ENCODE measurements around the gene CDH23. TPM values are rescaled to one million over a fixed set of nuclear protein-coding genes. Genes with fewer than 3 reads are reported as not detected.

CDH23 gene
- total and polyA plus RNA-seq, 9 of the 15 experiments (the other 6 are each of a cell fraction or from before 2014, with no cell fraction given) = 0.18 to 1.2 (median 0.47) TPM

DNA sequence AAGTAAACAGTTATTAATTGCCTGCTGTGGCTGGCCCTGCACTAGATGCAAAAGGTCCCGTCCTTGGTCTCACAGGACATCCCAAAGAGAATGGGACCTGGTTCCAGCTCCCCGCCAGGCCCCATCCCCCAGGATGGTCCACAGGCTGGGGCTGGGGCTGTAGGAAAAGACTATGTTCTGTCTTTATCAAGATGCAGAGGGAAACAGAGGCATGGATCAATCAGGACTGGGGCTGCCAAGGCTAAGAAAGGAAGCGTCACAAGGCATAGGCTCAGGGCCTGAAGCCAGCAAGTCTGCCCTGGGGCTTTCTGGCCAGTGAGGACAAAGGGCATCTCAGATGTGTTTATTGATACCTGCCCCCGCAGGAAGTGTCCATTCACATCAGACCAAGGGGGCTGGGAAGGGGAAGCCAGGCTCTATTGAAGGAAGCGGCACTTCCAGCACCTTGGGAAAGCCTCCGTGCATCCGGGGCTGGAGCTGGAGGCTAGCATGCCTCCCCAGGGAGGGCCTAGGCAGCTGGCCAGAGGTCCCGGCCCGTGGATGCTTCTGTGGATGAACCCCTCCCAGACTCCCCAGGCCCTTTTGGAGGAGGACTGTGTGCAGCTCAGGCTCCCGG lies 370.8 kb downstream of the CDH23 start:
- intact Hi-C loops (cut with micrococcal nuclease) = no loop called here

More for the DNA sequence above, 370.8 kb downstream of the CDH23 start:
- no peak overlapping the region for H2AFZ ChIP-seq (ENCODE audit: low read depth, low read length)
- ChIA-PET CTCF (ENCODE audit: low intra/inter-chr PET ratio) (no interaction called here), POLR2A (interaction anchor here (0.5 to 1.2 kb wide), 11 partner anchors 8 to 208 kb away, joined by 3 to 6 read pairs (median 3); no protein-coding TSS in a partner anchor)
- H3K4me2 ChIP-seq (ENCODE audit: insufficient read depth, low read length) = no peak overlapping the region
- no peak for ATAC-seq
- BruUV-seq (replicated peaks) = no TSS peak
- no peak for DNase-seq (ENCODE audit: extremely low read depth in 1 of 4, low spot score in 3 of 4)
- H3K4me3 ChIP-seq = no peak overlapping the region
- H3K9me1 ChIP-seq (ENCODE audit: control insufficient read depth, insufficient read depth, low read length) = no peaks in the 10 kb centered on the region
- TF ChIP-seq, protein P1, sequence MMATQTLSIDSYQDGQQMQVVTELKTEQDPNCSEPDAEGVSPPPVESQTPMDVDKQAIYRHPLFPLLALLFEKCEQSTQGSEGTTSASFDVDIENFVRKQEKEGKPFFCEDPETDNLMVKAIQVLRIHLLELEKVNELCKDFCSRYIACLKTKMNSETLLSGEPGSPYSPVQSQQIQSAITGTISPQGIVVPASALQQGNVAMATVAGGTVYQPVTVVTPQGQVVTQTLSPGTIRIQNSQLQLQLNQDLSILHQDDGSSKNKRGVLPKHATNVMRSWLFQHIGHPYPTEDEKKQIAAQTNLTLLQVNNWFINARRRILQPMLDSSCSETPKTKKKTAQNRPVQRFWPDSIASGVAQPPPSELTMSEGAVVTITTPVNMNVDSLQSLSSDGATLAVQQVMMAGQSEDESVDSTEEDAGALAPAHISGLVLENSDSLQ (IDR thresholded peaks at IDR 0.05) = peak; percentile 71
- TF ChIP-seq, protein P2, sequence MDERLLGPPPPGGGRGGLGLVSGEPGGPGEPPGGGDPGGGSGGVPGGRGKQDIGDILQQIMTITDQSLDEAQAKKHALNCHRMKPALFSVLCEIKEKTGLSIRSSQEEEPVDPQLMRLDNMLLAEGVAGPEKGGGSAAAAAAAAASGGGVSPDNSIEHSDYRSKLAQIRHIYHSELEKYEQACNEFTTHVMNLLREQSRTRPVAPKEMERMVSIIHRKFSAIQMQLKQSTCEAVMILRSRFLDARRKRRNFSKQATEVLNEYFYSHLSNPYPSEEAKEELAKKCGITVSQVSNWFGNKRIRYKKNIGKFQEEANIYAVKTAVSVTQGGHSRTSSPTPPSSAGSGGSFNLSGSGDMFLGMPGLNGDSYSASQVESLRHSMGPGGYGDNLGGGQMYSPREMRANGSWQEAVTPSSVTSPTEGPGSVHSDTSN (CRISPR knock-in tag; IDR thresholded peaks at IDR 0.05; ENCODE audit: low read depth) = no peak
- TF ChIP-seq, protein P2 (tag; conservative IDR thresholded peaks at IDR 0.05; ENCODE audit: low read depth) = peak; percentile 83
- TF ChIP-seq, protein P3, sequence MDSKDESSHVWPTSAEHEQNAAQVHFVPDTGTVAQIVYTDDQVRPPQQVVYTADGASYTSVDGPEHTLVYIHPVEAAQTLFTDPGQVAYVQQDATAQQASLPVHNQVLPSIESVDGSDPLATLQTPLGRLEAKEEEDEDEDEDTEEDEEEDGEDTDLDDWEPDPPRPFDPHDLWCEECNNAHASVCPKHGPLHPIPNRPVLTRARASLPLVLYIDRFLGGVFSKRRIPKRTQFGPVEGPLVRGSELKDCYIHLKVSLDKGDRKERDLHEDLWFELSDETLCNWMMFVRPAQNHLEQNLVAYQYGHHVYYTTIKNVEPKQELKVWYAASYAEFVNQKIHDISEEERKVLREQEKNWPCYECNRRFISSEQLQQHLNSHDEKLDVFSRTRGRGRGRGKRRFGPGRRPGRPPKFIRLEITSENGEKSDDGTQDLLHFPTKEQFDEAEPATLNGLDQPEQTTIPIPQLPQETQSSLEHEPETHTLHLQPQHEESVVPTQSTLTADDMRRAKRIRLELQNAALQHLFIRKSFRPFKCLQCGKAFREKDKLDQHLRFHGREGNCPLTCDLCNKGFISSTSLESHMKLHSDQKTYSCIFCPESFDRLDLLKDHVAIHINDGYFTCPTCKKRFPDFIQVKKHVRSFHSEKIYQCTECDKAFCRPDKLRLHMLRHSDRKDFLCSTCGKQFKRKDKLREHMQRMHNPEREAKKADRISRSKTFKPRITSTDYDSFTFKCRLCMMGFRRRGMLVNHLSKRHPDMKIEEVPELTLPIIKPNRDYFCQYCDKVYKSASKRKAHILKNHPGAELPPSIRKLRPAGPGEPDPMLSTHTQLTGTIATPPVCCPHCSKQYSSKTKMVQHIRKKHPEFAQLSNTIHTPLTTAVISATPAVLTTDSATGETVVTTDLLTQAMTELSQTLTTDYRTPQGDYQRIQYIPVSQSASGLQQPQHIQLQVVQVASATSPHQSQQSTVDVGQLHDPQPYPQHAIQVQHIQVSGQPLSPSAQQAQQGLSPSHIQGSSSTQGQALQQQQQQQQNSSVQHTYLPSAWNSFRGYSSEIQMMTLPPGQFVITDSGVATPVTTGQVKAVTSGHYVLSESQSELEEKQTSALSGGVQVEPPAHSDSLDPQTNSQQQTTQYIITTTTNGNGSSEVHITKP (IDR thresholded peaks at IDR 0.05; ENCODE audit: partially characterized antibody) = peak; percentile 40
- TF ChIP-seq, protein P4, sequence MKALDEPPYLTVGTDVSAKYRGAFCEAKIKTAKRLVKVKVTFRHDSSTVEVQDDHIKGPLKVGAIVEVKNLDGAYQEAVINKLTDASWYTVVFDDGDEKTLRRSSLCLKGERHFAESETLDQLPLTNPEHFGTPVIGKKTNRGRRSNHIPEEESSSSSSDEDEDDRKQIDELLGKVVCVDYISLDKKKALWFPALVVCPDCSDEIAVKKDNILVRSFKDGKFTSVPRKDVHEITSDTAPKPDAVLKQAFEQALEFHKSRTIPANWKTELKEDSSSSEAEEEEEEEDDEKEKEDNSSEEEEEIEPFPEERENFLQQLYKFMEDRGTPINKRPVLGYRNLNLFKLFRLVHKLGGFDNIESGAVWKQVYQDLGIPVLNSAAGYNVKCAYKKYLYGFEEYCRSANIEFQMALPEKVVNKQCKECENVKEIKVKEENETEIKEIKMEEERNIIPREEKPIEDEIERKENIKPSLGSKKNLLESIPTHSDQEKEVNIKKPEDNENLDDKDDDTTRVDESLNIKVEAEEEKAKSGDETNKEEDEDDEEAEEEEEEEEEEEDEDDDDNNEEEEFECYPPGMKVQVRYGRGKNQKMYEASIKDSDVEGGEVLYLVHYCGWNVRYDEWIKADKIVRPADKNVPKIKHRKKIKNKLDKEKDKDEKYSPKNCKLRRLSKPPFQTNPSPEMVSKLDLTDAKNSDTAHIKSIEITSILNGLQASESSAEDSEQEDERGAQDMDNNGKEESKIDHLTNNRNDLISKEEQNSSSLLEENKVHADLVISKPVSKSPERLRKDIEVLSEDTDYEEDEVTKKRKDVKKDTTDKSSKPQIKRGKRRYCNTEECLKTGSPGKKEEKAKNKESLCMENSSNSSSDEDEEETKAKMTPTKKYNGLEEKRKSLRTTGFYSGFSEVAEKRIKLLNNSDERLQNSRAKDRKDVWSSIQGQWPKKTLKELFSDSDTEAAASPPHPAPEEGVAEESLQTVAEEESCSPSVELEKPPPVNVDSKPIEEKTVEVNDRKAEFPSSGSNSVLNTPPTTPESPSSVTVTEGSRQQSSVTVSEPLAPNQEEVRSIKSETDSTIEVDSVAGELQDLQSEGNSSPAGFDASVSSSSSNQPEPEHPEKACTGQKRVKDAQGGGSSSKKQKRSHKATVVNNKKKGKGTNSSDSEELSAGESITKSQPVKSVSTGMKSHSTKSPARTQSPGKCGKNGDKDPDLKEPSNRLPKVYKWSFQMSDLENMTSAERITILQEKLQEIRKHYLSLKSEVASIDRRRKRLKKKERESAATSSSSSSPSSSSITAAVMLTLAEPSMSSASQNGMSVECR (CRISPR knock-in tag; IDR thresholded peaks at IDR 0.05) = 0 out of 2 replicates have a peak, but pooled peaks have one; percentile 63
- TF ChIP-seq, protein P5, sequence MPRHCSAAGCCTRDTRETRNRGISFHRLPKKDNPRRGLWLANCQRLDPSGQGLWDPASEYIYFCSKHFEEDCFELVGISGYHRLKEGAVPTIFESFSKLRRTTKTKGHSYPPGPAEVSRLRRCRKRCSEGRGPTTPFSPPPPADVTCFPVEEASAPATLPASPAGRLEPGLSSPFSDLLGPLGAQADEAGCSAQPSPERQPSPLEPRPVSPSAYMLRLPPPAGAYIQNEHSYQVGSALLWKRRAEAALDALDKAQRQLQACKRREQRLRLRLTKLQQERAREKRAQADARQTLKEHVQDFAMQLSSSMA (CRISPR knock-in tag; IDR thresholded peaks at IDR 0.05) = no peak
- in situ Hi-C loops (cut with MboI) = no loop called here
- no peaks in the 10 kb centered on the region for H3K9me3 ChIP-seq (replicated peaks; ENCODE audit: control insufficient read depth, insufficient read depth, low read depth, low read length)
- 56% methylated on average over 10 of the region's 10 CpGs for whole genome bisulfite sequencing (ENCODE audit: insufficient coverage, low coverage, missing lambda C conversion rate)
- H4K20me1 ChIP-seq (replicated peaks; ENCODE audit: control insufficient read depth, insufficient read depth, low read length) = no peaks in the 10 kb centered on the region; the same call in none of the 2 replicates
- H3K27ac ChIP-seq (ENCODE audit: extremely low read depth, low read depth, low read length) = no peak overlapping the region
- FAIRE-seq = no peak
- no peaks in the 10 kb centered on the region for H3K36me3 ChIP-seq (ENCODE audit: control insufficient read depth, insufficient read depth, low read length)
- H3K79me2 ChIP-seq (ENCODE audit: control insufficient read depth, insufficient read depth, low read length) = no peaks in the 10 kb centered on the region
- no peak overlapping the region for H3K9ac ChIP-seq (ENCODE audit: insufficient read depth in 1 of 2, low read depth in 2 of 2, low read length in 2 of 2)
- peaks cover 37 to 38% of the 10 kb centered on the region in 2 experiments for H3K4me1 ChIP-seq (replicated peaks in 1 of 2; ENCODE audit: control insufficient read depth in 2 of 2, insufficient read depth in 2 of 2, low read length in 2 of 2)
- no peaks in the 10 kb centered on the region for H3K27me3 ChIP-seq (ENCODE audit: control insufficient read depth in 2 of 2, insufficient read depth in 2 of 2, low read length in 2 of 2)
